H1 (cell line): ENCODE results near the gene STXBP5. TPM values are rescaled to one million over a fixed set of nuclear protein-coding genes. Genes with fewer than 3 reads are reported as not detected.

ENCODE experiments used
- BRCA1 ChIP-seq: IDR thresholded peaks from 2 replicates; pipeline ENCODE4 v1.6.1; 2012; ENCODE audit warnings: low read depth, low read length, improper control_type of control experiment
- JUN ChIP-seq: IDR thresholded peaks from 2 replicates; pipeline ENCODE4 v1.6.1; 2011; ENCODE audit warnings: low read depth, mild to moderate bottlenecking, improper control_type of control experiment, low read length
- polyA plus RNA-seq, 7 experiments: library from polyadenylated mRNA; depleted of rRNA in 3 of 7; stranded (reverse) in 5 of 7; unstranded in 2 of 7; fragments of >200 nt in 5 of 7; fragments of 200-250 nt in 2 of 7; gene quantifications; 1 replicate in 5 of 7; 2 replicates in 1 of 7; 4 replicates in 1 of 7; pipeline versions ENCODE4 v1.2.1 to v1.2.3, GENCODE V29; 2011 to 2013; ENCODE audit warnings: missing spikeins in 2 of 7, mixed read lengths in 2 of 7
- total RNA-seq: library from RNA; stranded (reverse); fragmentation: NEBNext Ultra II Directional; extraction: Animal tissue kit (Norgen Biotek cat#: 25700); gene quantifications from 2 replicates; pipeline ENCODE4 v1.2.1, GENCODE V29; 2021
- TF ChIP-seq, protein P1 (sequence below): fragments of 300-600 bp; sonication (generic); IDR thresholded peaks from 2 replicates; pipeline ENCODE4 v1.7.1; 2012; ENCODE audit warnings: low read length, moderate library complexity, mild to moderate bottlenecking, inconsistent platforms; ENCODE audit not compliant: insufficient replicate concordance

The STXBP5 gene
- total and polyA plus RNA-seq, 2 of the 8 experiments (the other 6 are each of a cell fraction or from before 2014, with no cell fraction given): 2.7 to 10.8 TPM

GRCh38 chr6:147218797-147219196, 14.6 kb downstream of the STXBP5 start (continued):
- TF ChIP-seq, protein P1, sequence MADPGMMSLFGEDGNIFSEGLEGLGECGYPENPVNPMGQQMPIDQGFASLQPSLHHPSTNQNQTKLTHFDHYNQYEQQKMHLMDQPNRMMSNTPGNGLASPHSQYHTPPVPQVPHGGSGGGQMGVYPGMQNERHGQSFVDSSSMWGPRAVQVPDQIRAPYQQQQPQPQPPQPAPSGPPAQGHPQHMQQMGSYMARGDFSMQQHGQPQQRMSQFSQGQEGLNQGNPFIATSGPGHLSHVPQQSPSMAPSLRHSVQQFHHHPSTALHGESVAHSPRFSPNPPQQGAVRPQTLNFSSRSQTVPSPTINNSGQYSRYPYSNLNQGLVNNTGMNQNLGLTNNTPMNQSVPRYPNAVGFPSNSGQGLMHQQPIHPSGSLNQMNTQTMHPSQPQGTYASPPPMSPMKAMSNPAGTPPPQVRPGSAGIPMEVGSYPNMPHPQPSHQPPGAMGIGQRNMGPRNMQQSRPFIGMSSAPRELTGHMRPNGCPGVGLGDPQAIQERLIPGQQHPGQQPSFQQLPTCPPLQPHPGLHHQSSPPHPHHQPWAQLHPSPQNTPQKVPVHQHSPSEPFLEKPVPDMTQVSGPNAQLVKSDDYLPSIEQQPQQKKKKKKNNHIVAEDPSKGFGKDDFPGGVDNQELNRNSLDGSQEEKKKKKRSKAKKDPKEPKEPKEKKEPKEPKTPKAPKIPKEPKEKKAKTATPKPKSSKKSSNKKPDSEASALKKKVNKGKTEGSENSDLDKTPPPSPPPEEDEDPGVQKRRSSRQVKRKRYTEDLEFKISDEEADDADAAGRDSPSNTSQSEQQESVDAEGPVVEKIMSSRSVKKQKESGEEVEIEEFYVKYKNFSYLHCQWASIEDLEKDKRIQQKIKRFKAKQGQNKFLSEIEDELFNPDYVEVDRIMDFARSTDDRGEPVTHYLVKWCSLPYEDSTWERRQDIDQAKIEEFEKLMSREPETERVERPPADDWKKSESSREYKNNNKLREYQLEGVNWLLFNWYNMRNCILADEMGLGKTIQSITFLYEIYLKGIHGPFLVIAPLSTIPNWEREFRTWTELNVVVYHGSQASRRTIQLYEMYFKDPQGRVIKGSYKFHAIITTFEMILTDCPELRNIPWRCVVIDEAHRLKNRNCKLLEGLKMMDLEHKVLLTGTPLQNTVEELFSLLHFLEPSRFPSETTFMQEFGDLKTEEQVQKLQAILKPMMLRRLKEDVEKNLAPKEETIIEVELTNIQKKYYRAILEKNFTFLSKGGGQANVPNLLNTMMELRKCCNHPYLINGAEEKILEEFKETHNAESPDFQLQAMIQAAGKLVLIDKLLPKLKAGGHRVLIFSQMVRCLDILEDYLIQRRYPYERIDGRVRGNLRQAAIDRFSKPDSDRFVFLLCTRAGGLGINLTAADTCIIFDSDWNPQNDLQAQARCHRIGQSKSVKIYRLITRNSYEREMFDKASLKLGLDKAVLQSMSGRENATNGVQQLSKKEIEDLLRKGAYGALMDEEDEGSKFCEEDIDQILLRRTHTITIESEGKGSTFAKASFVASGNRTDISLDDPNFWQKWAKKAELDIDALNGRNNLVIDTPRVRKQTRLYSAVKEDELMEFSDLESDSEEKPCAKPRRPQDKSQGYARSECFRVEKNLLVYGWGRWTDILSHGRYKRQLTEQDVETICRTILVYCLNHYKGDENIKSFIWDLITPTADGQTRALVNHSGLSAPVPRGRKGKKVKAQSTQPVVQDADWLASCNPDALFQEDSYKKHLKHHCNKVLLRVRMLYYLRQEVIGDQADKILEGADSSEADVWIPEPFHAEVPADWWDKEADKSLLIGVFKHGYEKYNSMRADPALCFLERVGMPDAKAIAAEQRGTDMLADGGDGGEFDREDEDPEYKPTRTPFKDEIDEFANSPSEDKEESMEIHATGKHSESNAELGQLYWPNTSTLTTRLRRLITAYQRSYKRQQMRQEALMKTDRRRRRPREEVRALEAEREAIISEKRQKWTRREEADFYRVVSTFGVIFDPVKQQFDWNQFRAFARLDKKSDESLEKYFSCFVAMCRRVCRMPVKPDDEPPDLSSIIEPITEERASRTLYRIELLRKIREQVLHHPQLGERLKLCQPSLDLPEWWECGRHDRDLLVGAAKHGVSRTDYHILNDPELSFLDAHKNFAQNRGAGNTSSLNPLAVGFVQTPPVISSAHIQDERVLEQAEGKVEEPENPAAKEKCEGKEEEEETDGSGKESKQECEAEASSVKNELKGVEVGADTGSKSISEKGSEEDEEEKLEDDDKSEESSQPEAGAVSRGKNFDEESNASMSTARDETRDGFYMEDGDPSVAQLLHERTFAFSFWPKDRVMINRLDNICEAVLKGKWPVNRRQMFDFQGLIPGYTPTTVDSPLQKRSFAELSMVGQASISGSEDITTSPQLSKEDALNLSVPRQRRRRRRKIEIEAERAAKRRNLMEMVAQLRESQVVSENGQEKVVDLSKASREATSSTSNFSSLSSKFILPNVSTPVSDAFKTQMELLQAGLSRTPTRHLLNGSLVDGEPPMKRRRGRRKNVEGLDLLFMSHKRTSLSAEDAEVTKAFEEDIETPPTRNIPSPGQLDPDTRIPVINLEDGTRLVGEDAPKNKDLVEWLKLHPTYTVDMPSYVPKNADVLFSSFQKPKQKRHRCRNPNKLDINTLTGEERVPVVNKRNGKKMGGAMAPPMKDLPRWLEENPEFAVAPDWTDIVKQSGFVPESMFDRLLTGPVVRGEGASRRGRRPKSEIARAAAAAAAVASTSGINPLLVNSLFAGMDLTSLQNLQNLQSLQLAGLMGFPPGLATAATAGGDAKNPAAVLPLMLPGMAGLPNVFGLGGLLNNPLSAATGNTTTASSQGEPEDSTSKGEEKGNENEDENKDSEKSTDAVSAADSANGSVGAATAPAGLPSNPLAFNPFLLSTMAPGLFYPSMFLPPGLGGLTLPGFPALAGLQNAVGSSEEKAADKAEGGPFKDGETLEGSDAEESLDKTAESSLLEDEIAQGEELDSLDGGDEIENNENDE: no peak
- no peak for TF ChIP-seq JUN
- TF ChIP-seq BRCA1: no peak
